CD14-positive monocyte (primary cell): Measurements from ENCODE around the gene CNTN1. TPM values are rescaled to one million over a fixed set of nuclear protein-coding genes. Genes with fewer than 3 reads are reported as not detected.

Experiments
- DNase-seq, 3 donors: peaks; one replicate each; pipeline ENCODE4 v3.0.0-alpha.2; 2011 to 2022
- H2AFZ ChIP-seq: 2 replicates; pipeline ENCODE4 v1.6.0; 2012; ENCODE audit warnings: mild to moderate bottlenecking, low read depth, low read length, inconsistent platforms; ENCODE audit not compliant: insufficient read depth, poor library complexity, severe bottlenecking
- H3K27ac ChIP-seq, 2 donors: 1 replicate in 1 of 2; 2 replicates in 1 of 2; pipeline ENCODE4 v1.5.1; 2012 to 2013; ENCODE audit warnings: low read length in 2 of 2, control low read depth in 1 of 2, inconsistent platforms in 1 of 2, low read depth in 1 of 2, mild to moderate bottlenecking in 1 of 2
- H3K27me3 ChIP-seq, 2 donors: one replicate each; pipeline versions ENCODE4 v1.6.0 to v1.6.1; 2011 to 2013; ENCODE audit warnings: low read length in 2 of 2; ENCODE audit not compliant: control insufficient read depth in 2 of 2, insufficient read depth in 2 of 2
- H3K36me3 ChIP-seq, 2 donors: replicated peaks in 1 of 2; 1 replicate in 1 of 2; 2 replicates in 1 of 2; pipeline versions ENCODE4 v1.5.1 to v1.6.1; 2012 to 2013; ENCODE audit warnings: low read length in 2 of 2, control low read depth in 1 of 2, inconsistent platforms in 1 of 2, mild to moderate bottlenecking in 1 of 2; ENCODE audit not compliant: insufficient read depth in 2 of 2, control insufficient read depth in 1 of 2
- H3K4me1 ChIP-seq, 2 donors: 1 replicate in 1 of 2; 2 replicates in 1 of 2; pipeline versions ENCODE4 v1.5.1 to v1.6.1; 2012 to 2013; ENCODE audit warnings: low read length in 2 of 2, control low read depth in 1 of 2, inconsistent platforms in 1 of 2, mild to moderate bottlenecking in 1 of 2, moderate library complexity in 1 of 2; ENCODE audit not compliant: insufficient read depth in 2 of 2, control insufficient read depth in 1 of 2
- H3K4me2 ChIP-seq: replicated peaks from 2 replicates; pipeline ENCODE3; 2012; ENCODE audit warnings: low read length, moderate library complexity, mild to moderate bottlenecking; ENCODE audit not compliant: poor library complexity, severe bottlenecking; ENCODE audit errors: extremely low read depth
- H3K4me3 ChIP-seq, 3 experiments: fragments of 200-600 bp in 1 of 3; sonication (generic) in 1 of 3; replicated peaks in 1 of 3; 1 replicate in 2 of 3; 2 replicates in 1 of 3; pipeline ENCODE4 v1.5.1; 2011 to 2013; ENCODE audit warnings: low read length in 3 of 3, mild to moderate bottlenecking in 3 of 3, control low read depth in 2 of 3, low read depth in 2 of 3, inconsistent platforms in 1 of 3, moderate library complexity in 1 of 3
- H3K79me2 ChIP-seq: 2 replicates; pipeline ENCODE4 v1.6.0; 2012; ENCODE audit warnings: mild to moderate bottlenecking, control low read depth, inconsistent platforms, low read length, moderate library complexity; ENCODE audit not compliant: insufficient read depth
- H3K9ac ChIP-seq: 2 replicates; pipeline ENCODE4 v1.6.0; 2017; ENCODE audit warnings: low read length, mild to moderate bottlenecking; ENCODE audit not compliant: insufficient read depth, poor library complexity, severe bottlenecking
- H3K9me3 ChIP-seq, 2 donors: replicated peaks in 1 of 2; 1 replicate in 1 of 2; 2 replicates in 1 of 2; pipeline versions ENCODE4 v1.5.1 to v1.6.1; 2012 to 2013; ENCODE audit warnings: low read length in 2 of 2, control low read depth in 1 of 2; ENCODE audit not compliant: control insufficient read depth in 1 of 2, insufficient read depth in 1 of 2
- H4K20me1 ChIP-seq: 2 replicates; pipeline ENCODE4 v1.6.0; 2012; ENCODE audit warnings: mild to moderate bottlenecking, low read length, control low read depth, moderate library complexity; ENCODE audit not compliant: insufficient read depth
- H3K27ac Mint-ChIP-seq, 7 donors: one replicate each; pipeline ENCODE4 v1.8.0; 2020; ENCODE audit warnings: mild to moderate bottlenecking in 7 of 7, mixed read lengths in 7 of 7, moderate library complexity in 6 of 7, inconsistent platforms in 2 of 7
- H3K27me3 Mint-ChIP-seq, 3 donors: one replicate each; pipeline ENCODE4 v1.8.0; 2021 to 2022; ENCODE audit warnings: low read depth in 3 of 3, mild to moderate bottlenecking in 3 of 3, mixed read lengths in 3 of 3, moderate library complexity in 3 of 3, inconsistent platforms in 1 of 3
- H3K36me3 Mint-ChIP-seq, 2 donors: one replicate each; pipeline ENCODE4 v1.8.0; 2020; ENCODE audit warnings: mixed read lengths in 2 of 2, inconsistent platforms in 1 of 2, mild to moderate bottlenecking in 1 of 2
- H3K4me1 Mint-ChIP-seq: one replicate; pipeline ENCODE4 v1.8.0; 2020; ENCODE audit warnings: mild to moderate bottlenecking, mixed read lengths
- H3K4me3 Mint-ChIP-seq, 2 donors: one replicate each; pipeline ENCODE4 v1.8.0; 2020; ENCODE audit warnings: mild to moderate bottlenecking in 2 of 2, mixed read lengths in 2 of 2, moderate library complexity in 1 of 2
- H3K9me3 Mint-ChIP-seq, 7 donors: one replicate each; pipeline ENCODE4 v1.8.0; 2020 to 2022; ENCODE audit warnings: mixed read lengths in 7 of 7, mild to moderate bottlenecking in 6 of 7, moderate library complexity in 6 of 7, inconsistent platforms in 2 of 7
- WGBS: methylation state at CpG from one replicate; pipeline ENCODE4 v1.1.5; 2013; ENCODE audit warnings: missing lambda C conversion rate; ENCODE audit not compliant: insufficient coverage; 5-methylcytosine and 5-hydroxymethylcytosine counted together
- intact Hi-C, 2 donors: fragments of 100-400 bp; cut with micrococcal nuclease; formaldehyde crosslinking; loops; one replicate each; pipeline versions ENCODE4 v1.15.0 to v1.15.1; 2023
- polyA plus RNA-seq, 3 donors: library from polyadenylated mRNA; depleted of rRNA in 1 of 3; unstranded in 2 of 3; stranded (reverse) in 1 of 3; fragments of 300-500 nt in 2 of 3; fragments of >200 nt in 1 of 3; fragmentation: Illumina TruSeq in 2 of 3; gene quantifications; 1 replicate in 2 of 3; 2 replicates in 1 of 3; pipeline ENCODE4 v1.2.3, GENCODE V29; 2012 to 2021
- TF ChIP-seq, protein P1 (sequence below): fragments of 200-600 bp; IDR thresholded peaks from one replicate; pipeline ENCODE4 v1.8.0; 2022; ENCODE audit warnings: antibody characterized with exemption, mild to moderate bottlenecking

The CNTN1 gene
- polyA plus RNA-seq, 3 donors = not detected

DNA sequence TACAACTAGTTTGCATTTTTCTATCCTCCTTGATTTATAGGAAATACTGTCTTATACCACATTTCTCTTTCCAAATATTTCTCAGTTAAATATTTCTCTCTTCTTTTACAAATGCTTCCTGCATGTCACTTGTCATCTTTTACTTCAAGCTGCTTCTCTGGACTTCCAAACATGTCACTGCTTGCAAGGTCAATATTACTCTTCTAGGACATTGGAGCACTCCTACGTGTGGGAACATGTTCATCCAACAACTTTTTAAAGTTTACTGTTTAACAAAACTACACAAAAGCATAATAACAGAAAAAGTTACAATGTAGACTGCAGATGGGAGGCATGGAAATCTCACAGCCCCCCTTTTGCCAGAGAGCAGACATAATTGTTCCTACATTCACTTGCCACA is 28.5 kb upstream of the CNTN1 start:
- Histone ChIP-seq H3K9me3 (peaks cover 8 to 15% of the 10 kb centered on the region in 2 donors), H3K36me3 (no peaks in the 10 kb centered on the region), H3K79me2 (no peaks in the 10 kb centered on the region), H3K4me1 (no peaks in the 10 kb centered on the region), H3K4me3 (no peak overlapping the region), H3K27ac (no peak overlapping the region), H3K27me3 (no peaks in the 10 kb centered on the region), H4K20me1 (no peaks in the 10 kb centered on the region), H3K4me2 (no peak overlapping the region), H2AFZ (no peak overlapping the region), H3K9ac (no peak overlapping the region)
- no peak for DNase-seq
- Mint-ChIP-seq H3K9me3 (peaks cover 3 to 23% (median 11%) of the 10 kb centered on the region in 7 donors), H3K27me3 (peaks cover 0 to 2% (median 0%) of the 10 kb centered on the region in 3 donors), H3K4me3 (no peak overlapping the region), H3K36me3 (no peaks in the 10 kb centered on the region), H3K27ac (no peak overlapping the region), H3K4me1 (no peaks in the 10 kb centered on the region)
- WGBS = no CpG with 5 or more reads among the region's 1 CpG
- TF ChIP-seq, protein P1, sequence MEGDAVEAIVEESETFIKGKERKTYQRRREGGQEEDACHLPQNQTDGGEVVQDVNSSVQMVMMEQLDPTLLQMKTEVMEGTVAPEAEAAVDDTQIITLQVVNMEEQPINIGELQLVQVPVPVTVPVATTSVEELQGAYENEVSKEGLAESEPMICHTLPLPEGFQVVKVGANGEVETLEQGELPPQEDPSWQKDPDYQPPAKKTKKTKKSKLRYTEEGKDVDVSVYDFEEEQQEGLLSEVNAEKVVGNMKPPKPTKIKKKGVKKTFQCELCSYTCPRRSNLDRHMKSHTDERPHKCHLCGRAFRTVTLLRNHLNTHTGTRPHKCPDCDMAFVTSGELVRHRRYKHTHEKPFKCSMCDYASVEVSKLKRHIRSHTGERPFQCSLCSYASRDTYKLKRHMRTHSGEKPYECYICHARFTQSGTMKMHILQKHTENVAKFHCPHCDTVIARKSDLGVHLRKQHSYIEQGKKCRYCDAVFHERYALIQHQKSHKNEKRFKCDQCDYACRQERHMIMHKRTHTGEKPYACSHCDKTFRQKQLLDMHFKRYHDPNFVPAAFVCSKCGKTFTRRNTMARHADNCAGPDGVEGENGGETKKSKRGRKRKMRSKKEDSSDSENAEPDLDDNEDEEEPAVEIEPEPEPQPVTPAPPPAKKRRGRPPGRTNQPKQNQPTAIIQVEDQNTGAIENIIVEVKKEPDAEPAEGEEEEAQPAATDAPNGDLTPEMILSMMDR = no peak
- intact Hi-C loops = no loop called here

DNA sequence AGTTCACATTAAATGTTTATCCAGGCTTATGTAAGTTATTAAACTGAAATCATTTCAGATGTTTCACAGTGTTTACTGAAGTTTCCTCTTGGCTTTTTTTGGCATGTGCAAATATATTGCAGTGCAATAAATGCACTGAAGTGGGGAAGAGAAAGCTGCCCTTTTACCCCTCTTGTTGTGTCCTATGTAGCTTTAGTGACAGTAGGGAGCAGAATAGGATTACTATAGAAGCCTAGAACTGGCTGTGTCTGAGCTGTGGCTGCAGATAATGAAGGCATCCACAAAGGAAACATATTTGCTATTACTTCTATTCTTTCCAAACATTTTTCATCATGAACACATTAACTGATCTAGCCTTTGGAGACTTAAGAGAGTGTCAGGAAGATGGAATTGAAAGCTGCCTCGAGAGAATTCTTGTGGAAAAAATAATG is 24.1 kb upstream of the CNTN1 start:
- H2AFZ ChIP-seq = no peak overlapping the region
- H3K9me3 ChIP-seq = no peaks in the 10 kb centered on the region
- no peak overlapping the region for H3K4me3 Mint-ChIP-seq
- H3K4me1 Mint-ChIP-seq = no peaks in the 10 kb centered on the region
- H3K79me2 ChIP-seq = no peaks in the 10 kb centered on the region
- H3K9ac ChIP-seq = no peak overlapping the region
- H3K36me3 ChIP-seq = no peaks in the 10 kb centered on the region
- H3K4me1 ChIP-seq = no peaks in the 10 kb centered on the region
- no peak overlapping the region for H3K4me3 ChIP-seq
- intact Hi-C loops = no loop called here
- no peaks in the 10 kb centered on the region for H3K27me3 ChIP-seq
- H3K4me2 ChIP-seq = no peak overlapping the region
- DNase-seq = no peak
- TF ChIP-seq, protein P1 = no peak
- no peak overlapping the region for H3K27ac ChIP-seq
- no peak overlapping the region for H3K27ac Mint-ChIP-seq
- no peaks in the 10 kb centered on the region for H3K27me3 Mint-ChIP-seq
- no peaks in the 10 kb centered on the region for H3K36me3 Mint-ChIP-seq
- peaks cover 0 to 8% (median 1%) of the 10 kb centered on the region in 7 donors for H3K9me3 Mint-ChIP-seq
- no peaks in the 10 kb centered on the region for H4K20me1 ChIP-seq
- WGBS = no CpG with 5 or more reads among the region's 1 CpG
